HEK293 (cell line): ENCODE measurements around the gene ANTXR1.

Experiments
- CTCF ChIA-PET: fragments of 350-600 bp; formaldehyde crosslinking; extraction: SDS; loops from one replicate; lab custom pipeline; 2021; ENCODE audit warnings: antibody characterized with exemption; lab: Yijun Ruan, JAX
- POLR2A ChIA-PET: fragments of 300-600 bp; formaldehyde crosslinking; extraction: SDS; loops from one replicate; lab custom pipeline; 2020; ENCODE audit warnings: antibody characterized with exemption, inconsistent platforms; lab: Yijun Ruan, JAX
- H3K27ac ChIP-seq: fragments of 200-500 bp; sonication (Bioruptor generic); 2 replicates; pipeline ENCODE4 v1.5.1; 2014; ENCODE audit warnings: low read depth, low read length, control low read depth, inconsistent platforms; ENCODE audit errors: extremely low read depth
- H3K36me3 ChIP-seq, 2 experiments: fragments of 200-500 bp in 1 of 2; sonication (Bioruptor generic) in 1 of 2; 1 replicate in 1 of 2; 2 replicates in 1 of 2; pipeline ENCODE4 v1.5.1; 2014 to 2017; ENCODE audit warnings: inconsistent platforms in 2 of 2, low read length in 2 of 2; ENCODE audit not compliant: control insufficient read depth in 2 of 2, insufficient read depth in 1 of 2
- H3K4me1 ChIP-seq: fragments of 200-500 bp; sonication (Bioruptor generic); 2 replicates; pipeline ENCODE4 v1.5.1; 2014; ENCODE audit warnings: mild to moderate bottlenecking, low read length, inconsistent platforms; ENCODE audit not compliant: control insufficient read depth, insufficient read depth
- H3K4me3 ChIP-seq: 2 replicates; pipeline ENCODE4 v1.5.1; 2011; ENCODE audit warnings: low read depth, mild to moderate bottlenecking, control low read depth, low read length, moderate library complexity
- H3K9me3 ChIP-seq: fragments of 200-500 bp; sonication (Bioruptor generic); 2 replicates; pipeline ENCODE4 v1.5.1; 2014; ENCODE audit warnings: low read depth, low read length, inconsistent platforms; ENCODE audit not compliant: control insufficient read depth, insufficient read depth
- BCL6B ChIP-seq: fragments of 450-650 bp; formaldehyde crosslinking; IDR thresholded peaks from 2 replicates; pipeline ENCODE4 v1.5.1; 2017; ENCODE audit warnings: missing biosample characterization, missing genetic modification characterization
- GLIS1 ChIP-seq: fragments of 450-650 bp; formaldehyde crosslinking; IDR thresholded peaks from 2 replicates; pipeline ENCODE4 v1.5.1; 2016; ENCODE audit warnings: missing biosample characterization, missing genetic modification characterization
- PBX3 ChIP-seq: sonication (generic); formaldehyde crosslinking; IDR thresholded peaks from 2 replicates; pipeline ENCODE4 v1.8.1; 2022; ENCODE audit warnings: mild to moderate bottlenecking, moderate library complexity, missing genetic modification reagents
- PRDM6 ChIP-seq: fragments of 450-650 bp; formaldehyde crosslinking; IDR thresholded peaks from 2 replicates; pipeline ENCODE4 v1.5.1; 2017; ENCODE audit warnings: missing biosample characterization, missing genetic modification characterization
- ZBTB20 ChIP-seq: fragments of 450-650 bp; formaldehyde crosslinking; IDR thresholded peaks from 2 replicates; pipeline ENCODE4 v1.5.1; 2016; ENCODE audit warnings: missing biosample characterization, missing genetic modification characterization
- ZBTB8A ChIP-seq: fragments of 450-650 bp; formaldehyde crosslinking; IDR thresholded peaks from 2 replicates; pipeline ENCODE4 v1.5.1; 2016; ENCODE audit warnings: missing biosample characterization, missing genetic modification characterization
- ZIC2 ChIP-seq: fragments of 450-650 bp; formaldehyde crosslinking; IDR thresholded peaks from 2 replicates; pipeline ENCODE4 v1.5.1; 2016; ENCODE audit warnings: missing biosample characterization, missing genetic modification characterization
- ZNF175 ChIP-seq: fragments of 450-650 bp; formaldehyde crosslinking; IDR thresholded peaks from 2 replicates; pipeline ENCODE4 v1.5.1; 2016; ENCODE audit warnings: missing biosample characterization, missing genetic modification characterization
- ZNF184 ChIP-seq: fragments of 450-650 bp; IDR thresholded peaks from 2 replicates; pipeline ENCODE4 v1.5.1; 2018; ENCODE audit warnings: missing biosample characterization, mild to moderate bottlenecking, missing genetic modification characterization
- ZNF2 ChIP-seq: fragments of 450-650 bp; formaldehyde crosslinking; IDR thresholded peaks from 2 replicates; pipeline ENCODE4 v1.5.1; 2016; ENCODE audit warnings: missing biosample characterization, missing genetic modification characterization
- ZNF26 ChIP-seq: fragments of 450-650 bp; formaldehyde crosslinking; IDR thresholded peaks from 2 replicates; pipeline ENCODE4 v1.5.1; 2016; ENCODE audit warnings: missing biosample characterization, missing genetic modification characterization
- ZNF280C ChIP-seq: fragments of 450-650 bp; formaldehyde crosslinking; IDR thresholded peaks from 2 replicates; pipeline ENCODE4 v1.5.1; 2016; ENCODE audit warnings: missing biosample characterization, missing genetic modification characterization
- ZNF292 ChIP-seq: fragments of 450-650 bp; formaldehyde crosslinking; IDR thresholded peaks from 2 replicates; pipeline ENCODE4 v1.5.1; 2016; ENCODE audit warnings: low read depth, missing biosample characterization, missing genetic modification characterization, borderline replicate concordance
- ZNF416 ChIP-seq: fragments of 450-650 bp; formaldehyde crosslinking; IDR thresholded peaks from 2 replicates; pipeline ENCODE4 v1.5.1; 2016; ENCODE audit warnings: missing biosample characterization, missing genetic modification characterization
- ZNF560 ChIP-seq: fragments of 450-650 bp; formaldehyde crosslinking; IDR thresholded peaks from 2 replicates; pipeline ENCODE4 v1.5.1; 2017; ENCODE audit warnings: missing biosample characterization, missing genetic modification characterization, borderline replicate concordance
- ZNF645 ChIP-seq: fragments of 450-650 bp; formaldehyde crosslinking; IDR thresholded peaks from 2 replicates; pipeline ENCODE4; 2016; ENCODE audit warnings: missing biosample characterization, missing genetic modification characterization
- ZNF747 ChIP-seq: fragments of 450-650 bp; formaldehyde crosslinking; IDR thresholded peaks from 2 replicates; pipeline ENCODE4 v1.5.1; 2016; ENCODE audit warnings: missing biosample characterization, missing genetic modification characterization
- ZNF792 ChIP-seq: fragments of 450-650 bp; formaldehyde crosslinking; IDR thresholded peaks from 2 replicates; pipeline ENCODE4 v1.5.1; 2016; ENCODE audit warnings: missing biosample characterization, missing genetic modification characterization
- ZSCAN16 ChIP-seq: fragments of 450-650 bp; formaldehyde crosslinking; IDR thresholded peaks from 2 replicates; pipeline ENCODE4 v1.5.1; 2016; ENCODE audit warnings: missing biosample characterization, missing genetic modification characterization

Gene ANTXR1

GRCh38 chr2:69168950-69169654, 156.1 kb downstream of the ANTXR1 start (continued):
- no peak for TF ChIP-seq ZNF26 (tag by site-specific recombination)

- ChIA-PET CTCF (interaction anchor here (1.3 kb wide), 1 partner anchor 144 kb away, joined by 3 read pairs; no protein-coding TSS in a partner anchor), POLR2A (no interaction called here)
- Histone ChIP-seq H3K27ac (no peak overlapping the region), H3K9me3 (no peaks in the 10 kb centered on the region), H3K4me1 (no peaks in the 10 kb centered on the region), H3K4me3 (no peak overlapping the region), H3K36me3 (no peaks in the 10 kb centered on the region)
- no peak for TF ChIP-seq ZNF645 (tag by site-specific recombination)
- TF ChIP-seq GLIS1 (tag by site-specific recombination) = peak; percentile 90
- no peak for TF ChIP-seq ZNF792 (tag by site-specific recombination)
- no peak for TF ChIP-seq ZNF184
- TF ChIP-seq PBX3 = no peak
- TF ChIP-seq ZIC2 = peak; percentile 97
- no peak for TF ChIP-seq ZNF2 (tag by site-specific recombination)
Measured at GRCh38 chr2:69169655-69170389, 156.8 kb downstream of the ANTXR1 start.

GRCh38 chr2:69170661-69171060, 157.7 kb downstream of the ANTXR1 start:
- H3K4me3 ChIP-seq = no peak overlapping the region

More at GRCh38 chr2:69170661-69171060, 157.7 kb downstream of the ANTXR1 start:
- TF ChIP-seq ZNF560 = no peak
- TF ChIP-seq ZBTB20 (tag by site-specific recombination) = no peak
- TF ChIP-seq ZSCAN16 (tag by site-specific recombination) = no peak
- no peak for TF ChIP-seq ZBTB8A (tag by site-specific recombination)
- no peak for TF ChIP-seq ZNF175 (tag by site-specific recombination)
- TF ChIP-seq PRDM6 = no peak
- no peak for TF ChIP-seq ZNF280C (tag by site-specific recombination)
- TF ChIP-seq BCL6B (tag by site-specific recombination) = no peak
- TF ChIP-seq ZNF416 (tag by site-specific recombination) = no peak
- no peak for TF ChIP-seq ZNF292
- TF ChIP-seq ZNF747 = no peak
- ChIA-PET CTCF (interaction anchor here (1.3 kb wide), 1 partner anchor 144 kb away, joined by 3 read pairs; no protein-coding TSS in a partner anchor), POLR2A (no interaction called here)
- Histone ChIP-seq H3K36me3 (no peaks in the 10 kb centered on the region), H3K4me1 (no peaks in the 10 kb centered on the region), H3K9me3 (no peaks in the 10 kb centered on the region), H3K27ac (no peak overlapping the region)
